ENCODE measurements around the gene PPP2R5A.

DNA sequence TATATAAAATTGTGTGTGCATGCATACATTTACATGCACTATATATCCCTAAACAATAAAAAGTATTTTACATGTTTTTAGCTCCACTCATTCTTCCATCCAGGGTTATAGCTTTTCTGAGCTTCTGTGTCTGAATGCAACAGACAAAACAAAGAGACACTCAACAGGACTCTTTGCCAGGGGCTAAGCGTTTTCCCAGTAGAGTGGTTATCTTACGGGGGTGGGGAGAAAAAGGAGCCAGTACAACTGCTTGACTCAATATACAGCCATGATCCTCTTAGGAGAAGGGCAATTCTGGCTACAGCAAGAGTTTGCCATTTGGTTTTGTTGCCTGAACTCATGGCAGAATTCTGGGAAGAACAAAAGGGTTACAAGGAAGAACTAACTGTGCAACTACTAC is 14.6 kb upstream of the PPP2R5A start:
- TF ChIP-seq CTCF (IDR thresholded peaks at IDR 0.05 in 8 of 11, conservative IDR thresholded peaks at IDR 0.05 in 3 of 11) (no peak), POLR2A (IDR thresholded peaks at IDR 0.05) (no peak)

Measured in spleen (tissue), 7 donors.